Activated CD4-positive, alpha-beta T cell treated with anti-CD3 and anti-CD28 coated beads, Interleukin-2, amount 10 ng/mL, durations not matched to agents 24 days and 14 days (primary cell): ENCODE measurements around the gene DISC1. TPM values are rescaled to one million over a fixed set of nuclear protein-coding genes. Genes with fewer than 3 reads are reported as not detected.
"Not testable (repeated sequence)": the region's sequence is repeated elsewhere in the genome, so short reads cannot be mapped to it uniquely, and the experiment has no call there.

Source experiments
- DNase-seq: peaks from one replicate; pipeline ENCODE4 v3.0.0; 2022
- H3K27ac Mint-ChIP-seq: one replicate; pipeline ENCODE4 v1.8.0; 2022; ENCODE audit warnings: mild to moderate bottlenecking, mixed read lengths
- H3K27me3 Mint-ChIP-seq: one replicate; pipeline ENCODE4 v1.8.0; 2022; ENCODE audit warnings: mixed read lengths
- H3K36me3 Mint-ChIP-seq: one replicate; pipeline ENCODE4 v1.8.0; 2022; ENCODE audit warnings: low read depth, mild to moderate bottlenecking, mixed read lengths
- H3K4me1 Mint-ChIP-seq: one replicate; pipeline ENCODE4 v1.8.0; 2021; ENCODE audit warnings: mixed read lengths
- H3K4me3 Mint-ChIP-seq: one replicate; pipeline ENCODE4 v1.8.0; 2022; ENCODE audit warnings: mild to moderate bottlenecking, moderate library complexity, mixed read lengths
- H3K9me3 Mint-ChIP-seq: one replicate; pipeline ENCODE4 v1.8.0; 2021; ENCODE audit warnings: mixed read lengths
- intact Hi-C: fragments of 100-400 bp; cut with micrococcal nuclease; formaldehyde crosslinking; loops from one replicate; pipeline ENCODE4 v1.15.1; 2023
- total RNA-seq: library from RNA; stranded (reverse); gene quantifications from 2 replicates; pipeline ENCODE4 v1.2.3, GENCODE V29; 2022

The DISC1 gene
- total RNA-seq, 1 donor from 2014 or later, result 3.1 TPM

DNA sequence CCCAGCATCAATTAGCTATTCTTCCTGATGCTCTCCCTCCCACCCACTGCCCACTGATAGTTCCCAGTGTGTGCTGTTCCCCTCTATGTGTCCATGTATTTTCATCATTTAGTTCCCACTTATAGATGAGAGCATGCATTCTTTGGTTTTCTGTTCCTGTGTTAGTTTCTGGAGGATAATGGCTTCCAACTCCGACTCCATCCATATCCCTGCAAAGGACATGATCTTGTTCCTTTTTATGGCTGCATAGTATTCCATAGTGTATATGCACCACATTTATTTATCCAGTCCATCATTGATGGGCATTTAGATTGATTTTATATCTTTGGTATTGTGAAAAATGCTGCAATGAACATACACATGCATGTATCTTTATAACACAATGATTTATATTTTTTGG lies 30.2 kb downstream of the DISC1 start:
- H3K4me1 Mint-ChIP-seq, result peaks cover 18% of the 10 kb centered on the region
- intact Hi-C loops, result no loop called here
- H3K36me3 Mint-ChIP-seq, result peaks cover 13% of the 10 kb centered on the region

DNA sequence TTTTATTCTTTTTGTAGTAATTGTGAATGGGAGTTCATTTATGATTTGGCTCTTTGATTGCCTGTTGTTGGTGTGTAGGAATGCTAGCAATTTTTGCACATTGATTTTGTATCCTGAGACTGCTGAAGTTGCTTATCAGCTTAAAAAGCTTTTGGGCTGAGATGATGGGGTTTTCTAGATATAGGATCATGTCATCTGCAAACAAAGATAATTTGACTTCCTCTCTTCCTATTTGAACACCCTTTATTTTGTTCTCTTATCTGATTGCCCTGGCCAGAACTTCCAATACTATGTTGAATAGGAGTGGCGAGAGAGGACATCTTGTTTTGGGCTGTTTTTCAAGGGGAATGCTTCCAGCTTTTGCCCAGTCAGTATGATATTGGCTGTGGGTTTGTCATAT lies 31.6 kb downstream of the DISC1 start:
- H3K27me3 Mint-ChIP-seq, intact Hi-C loops, H3K27ac Mint-ChIP-seq, DNase-seq, H3K4me3 Mint-ChIP-seq: not testable (repeated sequence)
- Mint-ChIP-seq H3K36me3 (peaks cover 16% of the 10 kb centered on the region), H3K4me1 (peaks cover 19% of the 10 kb centered on the region), H3K9me3 (peaks cover 55% of the 10 kb centered on the region)

More for the DNA sequence above, 30.2 kb downstream of the DISC1 start:
- Mint-ChIP-seq H3K27me3 (peaks cover 3% of the 10 kb centered on the region), H3K27ac (no peak overlapping the region), H3K4me3 (no peak overlapping the region), H3K9me3 (peaks cover 52% of the 10 kb centered on the region)
- no peak for DNase-seq

DNA sequence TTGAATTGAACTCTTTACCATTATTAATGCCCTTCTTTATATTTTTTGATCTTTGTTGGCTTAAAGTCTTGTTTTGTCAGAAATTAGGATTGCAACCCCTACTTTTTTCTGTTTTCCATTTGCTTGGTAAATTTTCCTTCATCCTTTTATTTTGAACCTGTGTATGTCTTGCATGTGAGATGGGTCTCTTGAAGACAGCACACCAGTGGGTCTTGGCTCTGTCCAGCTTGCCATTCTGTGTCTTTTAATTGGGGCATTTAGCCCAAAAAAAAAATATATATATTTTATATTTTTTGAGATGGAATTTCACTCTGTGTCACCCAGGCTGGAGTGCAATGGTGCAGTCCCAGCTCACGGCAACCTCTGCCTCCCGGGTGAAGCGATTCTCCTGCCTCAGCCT lies 33.6 kb downstream of the DISC1 start:
- peaks cover 3% of the 10 kb centered on the region for H3K27me3 Mint-ChIP-seq
- DNase-seq, result no peak
- H3K27ac Mint-ChIP-seq, result no peak overlapping the region
- H3K9me3 Mint-ChIP-seq, result peaks cover 50% of the 10 kb centered on the region
- H3K4me3 Mint-ChIP-seq, result no peak overlapping the region
- peaks cover 15% of the 10 kb centered on the region for H3K36me3 Mint-ChIP-seq
- peaks cover 14% of the 10 kb centered on the region for H3K4me1 Mint-ChIP-seq
- intact Hi-C loops, result no loop called here

DNA sequence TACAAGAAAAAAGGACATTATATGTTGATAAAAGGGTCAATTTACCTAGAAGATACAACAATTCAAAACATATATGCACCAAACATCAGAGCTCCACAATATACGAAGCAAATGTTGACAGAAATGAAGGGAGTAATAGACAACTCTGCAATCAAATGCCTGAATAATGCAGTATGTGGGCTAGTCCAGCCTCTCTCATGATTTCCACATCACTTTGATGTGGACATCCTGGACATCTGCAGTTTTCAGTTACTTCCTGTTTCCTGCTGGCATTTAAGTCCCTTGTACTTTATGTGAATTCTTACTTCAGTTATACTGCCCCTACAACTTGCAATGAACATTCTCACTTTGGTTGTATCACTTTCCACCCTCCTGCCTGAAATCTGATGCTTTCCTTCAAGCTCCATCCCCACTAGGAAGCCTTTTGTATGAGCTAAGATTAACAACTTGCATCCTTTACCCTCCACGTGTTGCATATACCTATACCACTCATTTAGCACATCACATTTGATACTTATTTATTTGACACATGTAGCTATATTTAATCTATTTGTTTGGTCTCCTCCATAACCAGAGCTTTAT lies 36.7 kb downstream of the DISC1 start:
- no peak overlapping the region for H3K4me3 Mint-ChIP-seq
- no peak overlapping the region for H3K27ac Mint-ChIP-seq
- peaks cover 13% of the 10 kb centered on the region for H3K36me3 Mint-ChIP-seq
- H3K27me3 Mint-ChIP-seq, result peaks cover 3% of the 10 kb centered on the region
- peaks cover 23% of the 10 kb centered on the region for H3K9me3 Mint-ChIP-seq
- peaks cover 14% of the 10 kb centered on the region for H3K4me1 Mint-ChIP-seq
- intact Hi-C loops, result no loop called here
- DNase-seq, result no peak

DNA sequence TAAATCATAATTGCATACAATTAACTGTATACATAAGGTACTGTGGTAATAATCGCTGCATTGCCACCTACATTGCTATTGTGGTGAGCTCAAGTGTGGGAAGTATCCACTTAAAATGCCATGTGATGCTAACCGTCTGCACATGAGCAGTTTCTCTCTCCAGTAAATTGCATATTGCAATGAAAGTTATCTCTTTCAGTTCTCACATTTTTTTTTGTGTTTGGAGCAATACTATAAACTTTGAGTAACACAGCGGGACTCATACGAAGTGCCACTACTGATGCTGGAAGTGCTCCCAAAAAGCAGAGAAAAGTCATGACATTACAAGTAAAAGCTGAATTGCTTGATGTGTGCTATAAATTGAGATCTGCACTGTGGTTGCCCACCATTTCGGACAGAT lies 38.5 kb downstream of the DISC1 start:
- intact Hi-C loops, result no loop called here
- DNase-seq, result no peak
- Mint-ChIP-seq H3K4me1 (peaks cover 14% of the 10 kb centered on the region), H3K9me3 (peaks cover 27% of the 10 kb centered on the region), H3K27ac (no peak overlapping the region), H3K36me3 (peaks cover 18% of the 10 kb centered on the region), H3K4me3 (no peak overlapping the region), H3K27me3 (no peaks in the 10 kb centered on the region)

DNA sequence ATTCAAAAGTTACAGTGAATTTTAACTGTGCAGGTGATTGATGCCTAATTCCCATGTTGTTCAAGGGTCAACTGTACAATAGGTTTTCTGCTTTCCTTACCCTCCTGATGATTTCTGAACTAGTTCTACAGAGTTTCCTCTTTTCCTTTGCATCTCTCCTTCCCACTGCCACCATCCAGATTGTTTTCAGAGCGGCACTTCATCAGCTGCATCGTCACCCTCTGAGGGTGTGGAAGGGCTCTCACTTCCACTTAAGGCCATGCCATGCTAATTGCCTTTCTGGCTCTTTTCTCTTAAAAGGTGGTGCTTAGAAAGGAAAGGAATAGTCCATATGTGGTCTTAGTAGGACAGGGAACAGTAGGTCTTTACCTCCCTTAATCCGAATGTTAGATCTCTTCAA lies 39.1 kb downstream of the DISC1 start:
- no peak for DNase-seq
- Mint-ChIP-seq H3K27me3 (no peaks in the 10 kb centered on the region), H3K9me3 (peaks cover 27% of the 10 kb centered on the region), H3K27ac (no peak overlapping the region), H3K4me3 (no peak overlapping the region), H3K36me3 (peaks cover 18% of the 10 kb centered on the region), H3K4me1 (peaks cover 14% of the 10 kb centered on the region)
- intact Hi-C loops, result no loop called here

DNA sequence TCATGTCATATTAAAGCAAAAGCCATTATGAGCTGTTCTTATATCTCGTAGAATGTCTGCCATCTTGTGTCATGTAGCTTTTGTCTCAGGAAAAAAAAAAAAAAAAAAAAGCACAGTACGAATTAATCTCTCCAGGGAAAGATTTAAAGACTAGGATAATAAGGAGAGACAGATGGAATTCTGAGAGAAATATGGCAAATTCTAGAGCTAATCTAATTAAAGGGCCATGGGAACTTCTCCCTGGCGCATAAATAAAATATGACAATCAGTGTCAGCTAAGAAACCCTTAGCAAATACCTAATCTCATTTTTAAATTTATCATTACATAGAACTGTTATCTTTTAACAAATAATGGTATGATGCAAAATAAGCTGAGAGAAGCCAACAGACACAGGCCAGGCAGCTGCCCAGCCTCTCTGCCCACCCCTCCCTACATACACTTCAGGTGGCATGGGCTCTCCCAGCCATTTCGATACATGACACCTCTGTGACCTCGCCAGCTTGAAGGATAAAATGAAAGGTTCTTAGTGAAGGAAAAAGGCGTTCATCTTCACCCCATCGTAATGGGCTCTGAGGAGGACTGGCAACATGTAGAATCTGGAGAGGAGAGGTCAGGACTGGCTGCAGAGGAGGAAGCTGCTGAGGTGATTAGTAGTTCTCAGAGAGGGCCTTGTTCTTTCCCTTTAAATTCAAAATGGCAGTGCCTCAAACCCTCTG lies 39.8 kb downstream of the DISC1 start:
- Mint-ChIP-seq H3K27me3 (no peaks in the 10 kb centered on the region), H3K36me3 (peaks cover 17% of the 10 kb centered on the region), H3K4me3 (no peak overlapping the region), H3K9me3 (peaks cover 27% of the 10 kb centered on the region), H3K27ac (no peak overlapping the region), H3K4me1 (peaks cover 10% of the 10 kb centered on the region)
- DNase-seq, result no peak
- intact Hi-C loops, result no loop called here

DNA sequence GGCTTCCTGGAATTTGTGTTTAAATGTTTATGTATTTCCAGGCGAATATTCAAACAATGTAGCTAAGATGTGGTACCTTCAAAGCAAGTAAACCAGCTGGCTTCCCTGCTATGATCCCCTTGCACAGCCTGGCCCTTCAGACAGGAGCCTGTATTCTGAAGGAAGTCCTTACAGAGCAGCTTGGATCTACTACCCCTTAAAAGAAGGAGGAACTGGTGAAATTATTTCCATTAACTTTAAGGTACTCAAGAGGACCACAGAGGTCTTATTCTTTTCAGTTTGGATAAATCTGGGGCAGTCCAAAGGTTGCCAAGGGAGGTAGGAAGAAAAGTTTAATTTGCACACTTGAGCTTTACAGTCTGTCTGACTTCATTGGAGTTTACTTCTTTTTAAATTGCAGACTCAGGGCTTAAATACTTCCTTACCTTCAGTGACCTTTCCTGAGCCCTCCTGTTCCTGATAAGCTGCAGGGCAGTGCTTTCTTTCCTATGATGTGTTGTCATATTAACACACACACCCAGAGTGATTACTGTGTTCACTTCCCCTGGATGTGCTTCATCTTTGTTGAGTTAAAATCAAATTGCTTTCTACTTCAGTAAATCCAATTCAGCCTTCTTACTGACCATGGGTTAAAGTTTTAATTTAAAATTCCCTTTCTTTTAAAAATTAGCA lies 40.5 kb downstream of the DISC1 start:
- H3K27ac Mint-ChIP-seq, result no peak overlapping the region
- no peak for DNase-seq
- H3K9me3 Mint-ChIP-seq, result peaks cover 20% of the 10 kb centered on the region
- intact Hi-C loops, result no loop called here
- no peaks in the 10 kb centered on the region for H3K27me3 Mint-ChIP-seq
- H3K4me1 Mint-ChIP-seq, result peaks cover 6% of the 10 kb centered on the region
- no peak overlapping the region for H3K4me3 Mint-ChIP-seq
- H3K36me3 Mint-ChIP-seq, result peaks cover 15% of the 10 kb centered on the region

DNA sequence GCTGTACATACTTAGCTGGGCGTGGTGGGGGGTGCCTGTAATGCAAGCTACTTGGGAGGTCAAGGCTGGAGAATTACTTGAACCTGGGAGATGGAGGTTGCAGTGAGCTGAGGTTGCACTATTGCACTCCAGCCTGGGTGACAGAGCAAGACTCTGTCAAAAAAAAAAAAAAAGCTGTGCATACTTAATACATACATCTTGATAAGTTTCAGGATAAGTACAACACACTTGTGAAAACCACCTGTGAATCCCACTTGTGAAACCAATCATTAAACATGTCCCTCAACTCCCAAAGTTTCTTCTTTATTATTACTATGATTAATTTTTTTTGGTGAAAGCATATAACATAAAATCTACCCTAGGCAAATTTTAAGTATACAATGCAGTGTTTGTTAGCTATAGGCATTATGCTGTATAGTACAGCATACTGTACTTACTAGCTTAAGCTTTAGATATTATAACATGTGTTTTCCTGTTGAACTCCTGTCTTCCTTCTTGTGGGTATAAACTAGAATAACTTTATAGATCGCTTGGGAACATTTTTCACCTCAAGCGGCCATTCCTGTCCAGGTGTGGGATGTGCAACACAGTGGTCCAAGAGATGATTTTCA lies 41.4 kb downstream of the DISC1 start:
- peaks cover 20% of the 10 kb centered on the region for H3K9me3 Mint-ChIP-seq
- no peak overlapping the region for H3K4me3 Mint-ChIP-seq
- intact Hi-C loops, result no loop called here
- DNase-seq, result no peak
- H3K36me3 Mint-ChIP-seq, result peaks cover 12% of the 10 kb centered on the region
- H3K27ac Mint-ChIP-seq, result no peak overlapping the region
- H3K27me3 Mint-ChIP-seq, result no peaks in the 10 kb centered on the region
- peaks cover 3% of the 10 kb centered on the region for H3K4me1 Mint-ChIP-seq

DNA sequence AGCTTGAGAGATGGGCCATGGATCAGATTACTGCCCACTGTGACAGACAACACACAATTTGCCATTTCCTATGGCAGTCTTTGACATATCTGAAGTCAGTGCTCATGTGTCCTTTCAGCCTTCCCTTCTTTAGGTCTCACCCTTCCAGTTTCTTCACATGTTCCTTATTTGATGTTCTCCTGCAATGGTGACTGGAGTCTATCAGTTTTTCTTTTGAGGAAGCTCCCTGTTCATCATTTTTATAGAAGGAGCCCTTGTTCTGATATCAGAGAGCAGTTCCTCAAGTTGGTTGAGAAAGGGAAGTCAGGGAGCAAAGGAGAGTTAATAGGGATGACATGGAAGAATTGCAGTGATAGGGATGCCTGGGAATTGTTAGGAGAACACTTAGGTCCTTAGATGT lies 42.2 kb downstream of the DISC1 start:
- H3K27ac Mint-ChIP-seq, result no peak overlapping the region
- peaks cover 12% of the 10 kb centered on the region for H3K36me3 Mint-ChIP-seq
- intact Hi-C loops, result no loop called here
- H3K27me3 Mint-ChIP-seq, result no peaks in the 10 kb centered on the region
- H3K9me3 Mint-ChIP-seq, result peaks cover 20% of the 10 kb centered on the region
- DNase-seq, result no peak
- H3K4me3 Mint-ChIP-seq, result no peak overlapping the region
- no peaks in the 10 kb centered on the region for H3K4me1 Mint-ChIP-seq

DNA sequence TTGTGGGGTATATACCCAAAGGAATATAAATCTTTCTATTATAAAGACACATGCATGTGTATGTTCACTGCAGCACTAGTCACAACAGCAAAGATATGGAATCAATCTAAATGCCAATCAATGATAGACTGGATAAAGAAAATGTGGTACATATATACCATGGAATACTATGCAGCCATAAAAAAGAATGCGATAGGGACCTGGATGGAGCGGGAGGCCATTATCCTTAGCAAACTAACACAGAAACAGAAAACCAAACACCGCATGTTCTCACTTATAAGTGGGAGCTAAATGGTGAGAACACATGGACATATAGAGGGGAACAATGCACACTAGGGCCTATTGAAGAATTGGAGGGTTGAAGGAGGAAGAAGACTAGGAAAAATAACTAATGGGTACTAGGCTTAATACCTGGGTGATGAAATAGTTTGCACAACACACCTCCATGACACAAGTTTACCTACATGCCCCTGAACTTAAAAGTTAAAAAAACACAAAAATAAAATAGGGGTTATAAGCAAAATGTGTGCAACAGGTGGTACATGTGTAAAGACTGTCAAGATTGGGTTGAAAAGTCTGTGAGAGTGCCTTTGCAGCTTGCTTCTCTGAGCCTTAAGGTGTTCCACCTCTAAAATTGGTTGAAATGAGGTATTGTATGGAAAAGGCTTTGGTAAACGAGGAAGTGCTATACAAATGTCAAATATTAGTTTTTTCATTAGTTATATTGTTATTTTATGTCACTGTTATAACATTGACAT lies 43.5 kb downstream of the DISC1 start:
- not testable (repeated sequence) for H3K27me3 Mint-ChIP-seq

DNA sequence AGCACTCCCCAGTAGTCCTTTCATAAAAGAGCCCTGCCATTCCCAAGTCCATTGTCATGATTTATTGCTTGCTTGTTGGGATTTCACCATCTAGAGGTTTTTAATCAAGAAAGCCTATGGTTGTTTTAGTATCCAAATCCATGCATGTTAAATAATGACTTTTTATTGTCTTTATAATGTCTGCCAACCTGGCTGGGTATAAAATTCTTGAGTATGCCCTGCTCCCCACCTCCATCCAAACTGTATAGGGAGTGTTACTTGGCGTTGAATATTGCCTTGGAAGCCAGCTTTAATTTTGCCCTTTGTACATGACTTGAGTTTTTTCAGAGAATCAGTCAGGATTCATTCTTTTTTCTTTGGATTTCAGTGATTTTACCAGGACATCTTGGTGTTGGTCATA lies 44.2 kb downstream of the DISC1 start:
- Mint-ChIP-seq H3K36me3 (peaks cover 14% of the 10 kb centered on the region), H3K9me3 (peaks cover 20% of the 10 kb centered on the region), H3K27me3 (no peaks in the 10 kb centered on the region), H3K4me1 (peaks cover 5% of the 10 kb centered on the region), H3K4me3 (no peak overlapping the region), H3K27ac (no peak overlapping the region)
- DNase-seq, result no peak
- intact Hi-C loops, result no loop called here

More for the DNA sequence above, 43.5 kb downstream of the DISC1 start:
- DNase-seq, intact Hi-C loops, H3K4me1 Mint-ChIP-seq, H3K4me3 Mint-ChIP-seq, H3K27ac Mint-ChIP-seq: not testable (repeated sequence)
- Mint-ChIP-seq H3K9me3 (peaks cover 20% of the 10 kb centered on the region), H3K36me3 (peaks cover 12% of the 10 kb centered on the region)

DNA sequence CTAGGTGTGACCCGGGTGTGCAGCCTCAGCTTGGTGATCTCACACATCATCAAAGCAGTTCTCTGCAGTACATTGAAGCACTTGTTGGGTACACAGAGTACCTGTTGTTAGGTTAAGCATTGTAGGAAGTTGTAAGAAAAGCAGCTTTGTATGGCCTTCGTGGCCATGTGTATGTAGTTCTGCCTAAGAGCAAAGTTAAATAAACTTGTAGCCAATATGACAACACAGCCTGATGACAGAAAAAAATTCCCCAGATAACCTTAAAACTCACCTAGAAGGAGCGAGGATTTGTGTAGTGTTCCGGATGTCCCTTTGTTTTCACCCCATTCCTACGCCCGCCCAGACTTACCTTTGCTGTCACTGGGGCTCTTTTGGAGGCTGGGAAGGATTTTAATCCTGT lies 48.0 kb downstream of the DISC1 start:
- Mint-ChIP-seq H3K36me3 (peaks cover 9% of the 10 kb centered on the region), H3K4me3 (no peak overlapping the region), H3K27me3 (no peaks in the 10 kb centered on the region), H3K4me1 (peaks cover 5% of the 10 kb centered on the region), H3K9me3 (peaks cover 12% of the 10 kb centered on the region), H3K27ac (no peak overlapping the region)
- intact Hi-C loops, result no loop called here
- DNase-seq, result no peak
